SK-N-SH (cell line): ENCODE measurements around the gene DNAJB7. TPM values are rescaled to one million over a fixed set of nuclear protein-coding genes. Genes with fewer than 3 reads are reported as not detected.

Experiments
- CTCF ChIA-PET: fragments of 300-600, 350-600 bp; formaldehyde crosslinking; extraction: SDS; loops from one replicate; lab custom pipeline; 2021; lab: Yijun Ruan, JAX
- POLR2A ChIA-PET: fragments of 350-600 bp; sonication (Branson Sonifier 250); formaldehyde crosslinking; extraction: SDS; loops from one replicate; lab custom pipeline; 2020; ENCODE audit warnings: antibody characterized with exemption, inconsistent platforms; lab: Yijun Ruan, JAX
- DNase-seq: peaks from one replicate; pipeline ENCODE4 v3.0.0; 2012
- H2AFZ ChIP-seq: fragments of 200-600 bp; sonication (generic); 2 replicates; pipeline ENCODE4 v1.8.1; 2016; ENCODE audit warnings: antibody characterized with exemption, mild to moderate bottlenecking, low read depth
- H3F3A ChIP-seq: fragments of 200-600 bp; sonication (generic); replicated peaks from 2 replicates; pipeline ENCODE3; 2016; ENCODE audit warnings: antibody characterized with exemption, mild to moderate bottlenecking; ENCODE audit not compliant: insufficient read depth
- H3K27ac ChIP-seq, 2 experiments: fragments of 200-500 bp in 1 of 2; fragments of 200-600 bp in 1 of 2; sonication (Bioruptor generic) in 1 of 2; sonication (generic), shearing (Covaris generic) in 1 of 2; 2 replicates each; pipeline versions ENCODE4 v1.5.1 to v1.6.1; 2014 to 2016; ENCODE audit warnings: low read depth in 2 of 2, inconsistent platforms in 1 of 2, low read length in 1 of 2, mild to moderate bottlenecking in 1 of 2, mixed read lengths in 1 of 2
- H3K27me3 ChIP-seq: fragments of 200-600 bp; sonication (generic), shearing (Covaris generic); 2 replicates; pipeline ENCODE4 v1.6.1; 2016; ENCODE audit warnings: mixed run types; ENCODE audit not compliant: insufficient read depth
- H3K36me3 ChIP-seq, 2 experiments: fragments of 200-500 bp in 1 of 2; fragments of 200-600 bp in 1 of 2; sonication (Bioruptor generic) in 1 of 2; sonication (generic) in 1 of 2; replicated peaks in 1 of 2; 2 replicates each; pipeline versions ENCODE3 to v1.5.1; 2014 to 2016; ENCODE audit warnings: low read length in 1 of 2, mild to moderate bottlenecking in 1 of 2; ENCODE audit not compliant: insufficient read depth in 2 of 2, control insufficient read depth in 1 of 2
- H3K4me1 ChIP-seq, 2 experiments: fragments of 200-500 bp in 1 of 2; fragments of 200-600 bp in 1 of 2; sonication (Bioruptor generic) in 1 of 2; sonication (generic), shearing (Covaris generic) in 1 of 2; 2 replicates each; pipeline versions ENCODE4 v1.5.1 to v1.6.1; 2014 to 2016; ENCODE audit warnings: low read depth in 1 of 2, low read length in 1 of 2, mixed run types in 1 of 2; ENCODE audit not compliant: insufficient read depth in 2 of 2, control insufficient read depth in 1 of 2
- H3K4me2 ChIP-seq: fragments of 200-600 bp; sonication (generic), shearing (Covaris generic); 2 replicates; pipeline ENCODE4 v1.6.1; 2017; ENCODE audit warnings: mixed run types
- H3K4me3 ChIP-seq, 2 experiments: fragments of 200-500 bp in 1 of 2; fragments of 200-600 bp in 1 of 2; sonication (Bioruptor generic) in 1 of 2; sonication (generic), shearing (Covaris generic) in 1 of 2; 2 replicates each; pipeline versions ENCODE4 v1.5.1 to v1.8.1; 2014 to 2016; ENCODE audit warnings: low read depth in 2 of 2, inconsistent platforms in 1 of 2, low read length in 1 of 2, mild to moderate bottlenecking in 1 of 2, mixed read lengths in 1 of 2, moderate library complexity in 1 of 2
- H3K79me2 ChIP-seq: fragments of 200-600 bp; sonication (generic); 2 replicates; pipeline ENCODE4 v1.8.1; 2017; ENCODE audit warnings: mild to moderate bottlenecking; ENCODE audit not compliant: insufficient read depth
- H3K9ac ChIP-seq: fragments of 200-600 bp; sonication (generic); 2 replicates; pipeline ENCODE4 v1.6.1; 2017; ENCODE audit warnings: mixed run types
- H3K9me2 ChIP-seq: fragments of 200-600 bp; sonication (generic); 2 replicates; pipeline ENCODE4 v1.6.1; 2017; ENCODE audit warnings: mixed run types
- H3K9me3 ChIP-seq: fragments of 200-600 bp; sonication (generic); 2 replicates; pipeline ENCODE4 v1.6.1; 2017; ENCODE audit warnings: mixed run types, mild to moderate bottlenecking, moderate library complexity
- H4K20me1 ChIP-seq: fragments of 200-600 bp; sonication (generic); 2 replicates; pipeline ENCODE4 v1.6.1; 2017; ENCODE audit warnings: mild to moderate bottlenecking, mixed run types; ENCODE audit not compliant: insufficient read depth
- CHD2 ChIP-seq: fragments of 150-350 bp; IDR thresholded peaks from 2 replicates; pipeline ENCODE4 v1.6.1; 2018; ENCODE audit warnings: low read length; ENCODE audit not compliant: partially characterized antibody
- CTCF ChIP-seq: fragments of 200-600 bp; sonication (generic); IDR thresholded peaks from 2 replicates; pipeline ENCODE4 v1.6.1; 2017; ENCODE audit warnings: antibody characterized with exemption, mild to moderate bottlenecking, moderate library complexity
- EP300 ChIP-seq, 2 experiments: IDR thresholded peaks; 2 replicates each; pipeline versions ENCODE4 v1.4.0 to v1.6.1; 2012; ENCODE audit warnings: borderline replicate concordance in 1 of 2, low read depth in 1 of 2, low read length in 1 of 2
- EZH2phosphoT487 ChIP-seq: fragments of 200-600 bp; sonication (generic); IDR thresholded peaks from 2 replicates; pipeline ENCODE4 v1.6.1; 2017; ENCODE audit warnings: low read depth, mixed run types, mild to moderate bottlenecking, antibody characterized with exemption, moderate library complexity, borderline replicate concordance
- FOSL2 ChIP-seq: IDR thresholded peaks from 2 replicates; pipeline ENCODE4 v1.4.0; 2012; ENCODE audit warnings: low read depth, mild to moderate bottlenecking, moderate library complexity, borderline replicate concordance
- FOXJ3 ChIP-seq: sonication (generic); formaldehyde crosslinking; IDR thresholded peaks from 2 replicates; pipeline ENCODE4 v1.5.1; 2020; ENCODE audit warnings: mild to moderate bottlenecking, missing genetic modification reagents
- IRF3 ChIP-seq: fragments of 150-350 bp; IDR thresholded peaks from 2 replicates; pipeline ENCODE4 v1.6.1; 2016; ENCODE audit warnings: mild to moderate bottlenecking, low read depth, low read length
- JUND ChIP-seq: IDR thresholded peaks from 2 replicates; pipeline ENCODE4 v1.4.0; 2012
- POLR2AphosphoS5 ChIP-seq: IDR thresholded peaks from 2 replicates; pipeline ENCODE4 v1.6.1; 2012; ENCODE audit warnings: low read depth, low read length
- RAD21 ChIP-seq: IDR thresholded peaks from 2 replicates; pipeline ENCODE4 v1.6.1; 2012; ENCODE audit warnings: mild to moderate bottlenecking, low read length
- RCOR1 ChIP-seq: fragments of 150-350 bp; IDR thresholded peaks from 2 replicates; pipeline ENCODE4 v1.6.1; 2017; ENCODE audit warnings: antibody characterized with exemption, low read length
- REST ChIP-seq: IDR thresholded peaks from 2 replicates; pipeline ENCODE4 v1.6.1; 2012; ENCODE audit warnings: mild to moderate bottlenecking, low read depth, low read length, moderate library complexity
- RXRA ChIP-seq: IDR thresholded peaks from 2 replicates; pipeline ENCODE4 v1.4.0; 2012; ENCODE audit warnings: low read depth, mild to moderate bottlenecking, borderline replicate concordance
- TAF1 ChIP-seq: IDR thresholded peaks from 2 replicates; pipeline ENCODE4 v1.6.1; 2012; ENCODE audit warnings: low read depth, mild to moderate bottlenecking, low read length, moderate library complexity, borderline replicate concordance
- TCF12 ChIP-seq: IDR thresholded peaks from 2 replicates; pipeline ENCODE4 v1.4.0; 2012
- TEAD4 ChIP-seq: IDR thresholded peaks from 2 replicates; pipeline ENCODE4 v1.4.0; 2012; ENCODE audit warnings: mild to moderate bottlenecking, borderline replicate concordance; ENCODE audit not compliant: insufficient read depth
- YY1 ChIP-seq: IDR thresholded peaks from 2 replicates; pipeline ENCODE4 v1.4.0; 2012; ENCODE audit warnings: low read depth, mild to moderate bottlenecking
- WGBS: methylation state at CpG from one replicate; pipeline ENCODE4 v1.1.6; 2017; ENCODE audit warnings: low lambda C conversion rate; 5-methylcytosine and 5-hydroxymethylcytosine counted together
- polyA plus RNA-seq, 3 experiments: library from polyadenylated mRNA; depleted of rRNA; stranded (reverse); fragments of >200 nt; gene quantifications; 2 replicates each; pipeline ENCODE4 v1.2.3, GENCODE V29; 2012

DNAJB7 gene
- polyA plus RNA-seq, 1 of the 3 experiments (the other 2 are of a cell fraction), result not detected

- Histone ChIP-seq H3K27me3 (no peaks in the 10 kb centered on the region), H3F3A (no peaks in the 10 kb centered on the region), H3K36me3 (peaks cover 0 to 10% of the 10 kb centered on the region in 2 experiments), H3K27ac (no peak overlapping the region), H3K9ac (no peak overlapping the region), H3K4me1 (no peaks in the 10 kb centered on the region), H3K9me2 (no peaks in the 10 kb centered on the region), H3K9me3 (no peaks in the 10 kb centered on the region), H4K20me1 (no peaks in the 10 kb centered on the region), H3K4me3 (no peak overlapping the region), H2AFZ (no peak overlapping the region), H3K79me2 (no peaks in the 10 kb centered on the region), H3K4me2 (no peak overlapping the region)
- ChIA-PET CTCF (no interaction called here), POLR2A (no interaction called here)
- 96% methylated on average over 2 of the region's 2 CpGs for WGBS
- no peak for TF ChIP-seq FOSL2
- no peak for TF ChIP-seq POLR2AphosphoS5
- TF ChIP-seq EP300 (IDR thresholded peaks at IDR 0.05; ENCODE audit: borderline replicate concordance in 1 of 2, low read depth in 1 of 2, low read length in 1 of 2), result no peak
- no peak for TF ChIP-seq TAF1
- no peak for TF ChIP-seq RAD21
- no peak for TF ChIP-seq RCOR1
- TF ChIP-seq TEAD4, result no peak
- no peak for TF ChIP-seq IRF3
- no peak for TF ChIP-seq EZH2phosphoT487
- no peak for TF ChIP-seq REST
- TF ChIP-seq YY1, result no peak
- no peak for TF ChIP-seq TCF12
- no peak for TF ChIP-seq RXRA
- TF ChIP-seq CHD2, result no peak
- TF ChIP-seq CTCF, result no peak
- no peak for TF ChIP-seq FOXJ3 (CRISPR knock-in tag)
- no peak for TF ChIP-seq JUND
- DNase-seq, result no peak
These were observed 17.0 kb upstream of the DNAJB7 start for GRCh38 chr22:40878922-40879321.
